ENCODE results near the gene MVD.
"Not testable (repeated sequence)": the region's sequence is repeated elsewhere in the genome, so short reads cannot be mapped to it uniquely, and the experiment has no call there.

MVD gene

GRCh38 chr16:88681709-88682451 lies 19.0 kb upstream of the MVD start:
- DNase-seq (ENCODE audit: low read depth in 3 of 3, low spot score in 1 of 3), result no peak

GRCh38 chr16:88681084-88681680 lies 18.3 kb upstream of the MVD start:
- no peak for DNase-seq (ENCODE audit: low read depth in 3 of 3, low spot score in 1 of 3)

- no peak for DNase-seq (ENCODE audit: low read depth in 3 of 3, low spot score in 1 of 3)
Observed at GRCh38 chr16:88680554-88681083, 17.7 kb upstream of the MVD start.

GRCh38 chr16:88678224-88678979 lies 15.5 kb upstream of the MVD start:
- DNase-seq (ENCODE audit: low read depth in 3 of 3, low spot score in 1 of 3), result no peak

GRCh38 chr16:88677721-88678120 lies 14.8 kb upstream of the MVD start:
- no peak for DNase-seq (ENCODE audit: low read depth in 3 of 3, low spot score in 1 of 3)

- DNase-seq (ENCODE audit: low read depth in 3 of 3, low spot score in 1 of 3), result no peak
Observed at GRCh38 chr16:88676502-88677242, 13.8 kb upstream of the MVD start.

GRCh38 chr16:88673716-88674379 lies 11.0 kb upstream of the MVD start:
- DNase-seq (ENCODE audit: low read depth in 3 of 3, low spot score in 1 of 3), result no peak

GRCh38 chr16:88672776-88673175 lies 9.9 kb upstream of the MVD start:
- no peak for DNase-seq (ENCODE audit: low read depth in 3 of 3, low spot score in 1 of 3)

GRCh38 chr16:88671806-88672205 lies 8.9 kb upstream of the MVD start:
- DNase-seq (ENCODE audit: low read depth in 3 of 3, low spot score in 1 of 3), result no peak

GRCh38 chr16:88669980-88670379 lies 7.1 kb upstream of the MVD start:
- DNase-seq (ENCODE audit: low read depth in 3 of 3, low spot score in 1 of 3), result no peak

- not testable (repeated sequence) for DNase-seq (ENCODE audit: low read depth in 3 of 3, low spot score in 1 of 3)
Observed at GRCh38 chr16:88669493-88669892, 6.6 kb upstream of the MVD start.

- no peak for DNase-seq (ENCODE audit: low read depth in 3 of 3, low spot score in 1 of 3)
Observed at GRCh38 chr16:88667461-88667860, 4.6 kb upstream of the MVD start.

- no peak for DNase-seq (ENCODE audit: low read depth in 3 of 3, low spot score in 1 of 3)
Observed at GRCh38 chr16:88665570-88665969, 2.7 kb upstream of the MVD start.

GRCh38 chr16:88665148-88665547 lies 2.3 kb upstream of the MVD start:
- no peak for DNase-seq (ENCODE audit: low read depth in 3 of 3, low spot score in 1 of 3)

- no peak for DNase-seq (ENCODE audit: low read depth in 3 of 3, low spot score in 1 of 3)
Observed at GRCh38 chr16:88662222-88662842, 559 bp downstream of the MVD start.

GRCh38 chr16:88661468-88661867 lies 1.4 kb downstream of the MVD start:
- DNase-seq (ENCODE audit: low read depth in 3 of 3, low spot score in 1 of 3), result no peak

- no peak for DNase-seq (ENCODE audit: low read depth in 3 of 3, low spot score in 1 of 3)
Observed at GRCh38 chr16:88659160-88659559, 3.7 kb downstream of the MVD start.

- DNase-seq (ENCODE audit: low read depth in 3 of 3, low spot score in 1 of 3), result no peak
Observed at GRCh38 chr16:88658714-88659113, 4.2 kb downstream of the MVD start.

- DNase-seq (ENCODE audit: low read depth in 3 of 3, low spot score in 1 of 3), result no peak
Observed at GRCh38 chr16:88657371-88657770, 5.5 kb downstream of the MVD start.

GRCh38 chr16:88656291-88656980 lies 6.5 kb downstream of the MVD start:
- no peak for DNase-seq (ENCODE audit: low read depth in 3 of 3, low spot score in 1 of 3)
